ENCODE results near the gene TRIP12. TPM values are rescaled to one million over a fixed set of nuclear protein-coding genes. Genes with fewer than 3 reads are reported as not detected.
"Not testable (repeated sequence)": the region's sequence is repeated elsewhere in the genome, so short reads cannot be mapped to it uniquely, and the experiment has no call there.

The TRIP12 gene
- total RNA-seq, 1 donor from 2014 or later = 222 TPM

DNA sequence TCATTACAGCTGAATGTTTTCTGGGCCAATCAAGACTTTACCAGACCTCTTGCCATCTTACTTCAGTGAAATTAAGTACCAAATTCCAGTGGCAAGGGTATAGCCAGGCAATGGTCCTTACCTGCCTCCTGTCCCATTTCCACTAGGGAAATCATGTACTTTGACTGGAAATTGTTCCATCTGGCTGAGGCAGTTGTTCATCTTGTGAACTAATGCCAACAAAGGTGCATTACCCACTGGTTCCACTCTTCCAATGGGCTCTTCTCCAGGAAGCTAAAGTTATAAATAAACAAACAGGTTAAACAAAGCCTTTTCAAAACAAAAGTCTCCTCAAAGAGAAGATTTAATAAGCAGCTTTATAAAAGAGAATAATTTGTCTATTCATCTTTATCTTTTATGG lies 126.8 kb downstream of the TRIP12 start:
- intact Hi-C loops (cut with DNase I) = no loop called here
- no peak for DNase-seq (ENCODE audit: low spot score)

DNA sequence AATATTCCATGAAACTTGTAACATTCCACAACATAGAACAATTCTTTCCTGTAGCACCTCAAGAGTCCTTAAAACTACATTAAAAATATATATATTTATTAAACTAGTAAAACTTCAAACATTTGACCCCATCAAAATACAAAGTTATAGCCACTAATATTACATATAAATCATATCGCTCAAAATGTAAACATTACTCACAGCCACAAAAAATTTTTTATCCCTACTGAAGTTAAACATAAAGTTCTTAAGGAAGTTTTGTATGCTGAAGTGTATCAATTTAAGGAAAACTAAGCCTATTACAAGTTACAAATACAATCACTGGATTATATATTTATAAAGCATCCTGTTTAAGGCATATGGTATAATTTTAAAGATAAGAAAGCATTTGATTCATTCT lies 127.2 kb downstream of the TRIP12 start:
- intact Hi-C loops (cut with DNase I) = no loop called here
- DNase-seq (ENCODE audit: low spot score) = no peak

DNA sequence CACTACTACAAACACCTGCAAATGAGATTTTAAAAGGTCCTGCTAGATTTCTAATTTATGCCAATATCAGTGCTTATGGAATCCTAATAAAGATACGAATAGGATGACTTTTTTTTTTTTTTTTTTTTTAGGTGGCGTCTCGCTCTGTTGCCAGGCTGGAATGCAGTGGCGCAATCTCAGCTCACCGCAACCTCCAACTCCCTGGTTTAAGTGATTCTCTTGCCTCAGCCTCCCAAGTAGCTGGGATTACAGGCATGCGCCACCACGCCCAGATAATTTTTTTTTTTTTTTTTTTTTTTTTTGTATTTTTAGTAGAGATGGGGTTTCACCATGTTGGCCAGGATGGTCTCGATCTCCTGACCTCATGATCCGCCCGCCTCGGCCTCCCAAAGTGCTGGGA lies 135.5 kb downstream of the TRIP12 start:
- intact Hi-C loops (cut with DNase I) = not testable (repeated sequence)

DNA sequence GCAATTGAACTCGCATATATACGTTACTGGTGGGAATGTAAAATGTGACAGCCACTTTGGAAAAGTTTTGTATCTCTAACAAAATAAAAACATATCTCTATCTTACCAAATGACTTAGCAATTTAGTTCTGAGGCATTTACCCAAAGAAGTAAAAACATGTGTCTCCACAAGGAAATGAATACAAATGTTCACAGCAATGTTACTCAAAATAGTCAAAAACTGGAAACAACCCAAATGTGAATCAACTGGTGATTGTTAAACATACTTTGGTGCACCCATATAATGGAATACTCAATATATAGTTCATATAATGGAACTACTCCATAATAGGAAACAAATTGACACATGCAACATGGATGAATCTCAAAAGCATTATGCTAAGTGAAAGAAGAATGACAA lies 137.0 kb downstream of the TRIP12 start:
- intact Hi-C loops (cut with DNase I) = no loop called here
- no peak for DNase-seq (ENCODE audit: low spot score)

More for the DNA sequence above, 135.5 kb downstream of the TRIP12 start:
- DNase-seq (ENCODE audit: low spot score) = not testable (repeated sequence)

DNA sequence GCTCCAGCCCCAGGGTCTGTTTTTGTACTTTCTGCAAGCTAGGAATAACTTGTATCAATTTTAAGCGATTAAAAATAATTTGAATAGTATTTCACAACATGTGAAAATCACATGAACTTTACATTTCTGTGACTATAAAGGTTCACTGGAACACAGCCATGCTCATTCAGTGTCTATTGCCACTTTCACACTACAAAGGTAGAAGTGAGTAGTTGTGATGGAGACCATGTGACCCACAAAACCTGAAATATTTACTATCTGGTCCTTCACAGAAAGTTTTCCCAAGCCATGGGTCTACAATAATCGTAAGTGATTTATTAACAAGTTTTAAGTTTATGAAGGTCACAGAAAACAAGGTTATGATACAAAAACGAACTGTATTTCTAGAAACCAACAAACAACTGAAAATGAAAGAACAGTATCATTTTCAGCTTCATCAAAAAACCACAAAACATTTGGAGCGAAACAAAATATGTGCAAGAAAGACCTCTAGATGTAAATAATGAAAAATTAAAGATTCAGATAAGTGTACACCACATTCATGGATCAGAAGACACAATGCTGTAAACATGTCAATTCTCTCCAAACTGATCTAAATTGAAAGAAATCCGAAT lies 138.6 kb downstream of the TRIP12 start:
- intact Hi-C loops (cut with DNase I) = no loop called here
- DNase-seq (ENCODE audit: low spot score) = no peak

DNA sequence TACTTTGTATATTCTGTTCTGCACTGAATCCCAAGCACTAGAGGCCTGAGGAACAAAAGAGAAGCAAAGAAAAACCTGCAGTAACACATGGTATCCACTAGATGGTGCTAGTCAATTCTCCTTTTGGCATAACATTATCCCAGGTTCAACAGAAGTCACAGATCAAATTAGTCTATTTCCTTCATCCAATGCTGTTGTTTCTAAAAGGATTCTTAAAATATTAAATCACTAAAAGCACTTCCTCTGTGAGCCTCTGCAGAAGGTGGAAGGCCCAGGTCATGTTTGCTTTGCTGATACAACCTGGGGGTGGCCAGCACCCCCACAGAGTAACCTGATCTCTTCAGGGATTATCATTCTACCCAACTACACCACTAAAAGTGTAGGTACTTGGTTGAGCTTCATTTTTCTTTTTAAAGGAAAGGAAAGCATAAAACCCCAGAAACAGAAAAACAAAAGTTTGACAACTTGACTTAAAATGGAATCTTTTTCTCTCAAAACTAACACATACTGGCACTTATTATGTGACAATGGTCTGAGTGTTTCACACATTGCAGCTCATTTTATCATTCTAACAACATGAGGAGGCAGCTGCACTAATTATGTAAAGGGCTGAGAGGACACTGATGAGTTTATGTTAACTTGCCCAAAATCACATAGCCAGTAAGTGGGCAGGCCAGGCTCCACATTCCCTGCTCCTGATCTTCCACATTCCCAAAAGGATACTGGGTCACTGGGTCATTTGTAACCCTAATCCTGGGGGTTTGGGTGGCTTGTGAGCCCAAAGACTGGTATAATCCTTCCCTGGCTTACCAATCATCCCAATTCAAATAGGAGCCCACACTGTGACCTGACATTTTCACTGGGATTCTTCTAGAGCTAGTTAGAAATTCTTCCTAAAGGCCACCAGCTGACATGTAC lies 140.7 kb downstream of the TRIP12 start:
- DNase-seq (ENCODE audit: low spot score) = no peak
- intact Hi-C loops (cut with DNase I) = no loop called here

DNA sequence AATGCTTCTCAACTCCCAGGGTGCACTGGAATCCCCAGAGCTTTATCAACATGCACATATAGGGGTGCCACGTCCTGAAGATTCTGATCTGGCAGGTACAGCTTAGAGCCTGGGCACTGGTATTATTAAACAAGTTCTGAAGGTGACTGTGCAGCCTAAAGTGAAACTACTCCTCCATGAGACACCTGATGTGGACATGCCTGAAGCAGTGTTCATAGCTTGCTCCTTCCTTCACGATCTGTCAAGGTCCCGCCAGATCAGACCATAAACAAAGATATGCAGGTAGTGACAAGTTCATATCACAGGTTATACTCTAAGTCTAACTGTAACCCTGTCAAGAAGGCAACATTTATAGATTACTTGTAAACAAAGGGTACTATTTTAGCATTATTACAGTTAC lies 142.2 kb downstream of the TRIP12 start:
- no peak for DNase-seq (ENCODE audit: low spot score)
- intact Hi-C loops (cut with DNase I) = no loop called here

DNA sequence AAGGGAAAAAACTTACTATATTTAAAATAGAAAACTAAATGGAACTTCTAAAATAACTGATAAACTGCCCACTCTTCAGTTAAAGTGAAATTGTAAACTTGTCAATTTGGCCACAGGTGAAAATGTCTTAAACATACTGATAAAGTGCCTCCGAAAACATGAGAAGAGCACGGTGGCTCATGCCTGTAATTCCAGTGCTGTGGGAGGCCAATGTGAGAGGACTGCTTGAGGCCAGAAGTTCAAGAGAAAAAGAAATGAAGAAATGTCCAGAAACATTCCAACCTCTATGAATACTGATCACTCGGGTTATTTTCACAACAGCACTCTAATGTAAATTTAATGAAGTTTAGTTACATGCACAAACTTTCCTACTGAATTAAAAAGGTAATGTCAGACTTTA lies 144.1 kb downstream of the TRIP12 start:
- intact Hi-C loops (cut with DNase I) = no loop called here

DNA sequence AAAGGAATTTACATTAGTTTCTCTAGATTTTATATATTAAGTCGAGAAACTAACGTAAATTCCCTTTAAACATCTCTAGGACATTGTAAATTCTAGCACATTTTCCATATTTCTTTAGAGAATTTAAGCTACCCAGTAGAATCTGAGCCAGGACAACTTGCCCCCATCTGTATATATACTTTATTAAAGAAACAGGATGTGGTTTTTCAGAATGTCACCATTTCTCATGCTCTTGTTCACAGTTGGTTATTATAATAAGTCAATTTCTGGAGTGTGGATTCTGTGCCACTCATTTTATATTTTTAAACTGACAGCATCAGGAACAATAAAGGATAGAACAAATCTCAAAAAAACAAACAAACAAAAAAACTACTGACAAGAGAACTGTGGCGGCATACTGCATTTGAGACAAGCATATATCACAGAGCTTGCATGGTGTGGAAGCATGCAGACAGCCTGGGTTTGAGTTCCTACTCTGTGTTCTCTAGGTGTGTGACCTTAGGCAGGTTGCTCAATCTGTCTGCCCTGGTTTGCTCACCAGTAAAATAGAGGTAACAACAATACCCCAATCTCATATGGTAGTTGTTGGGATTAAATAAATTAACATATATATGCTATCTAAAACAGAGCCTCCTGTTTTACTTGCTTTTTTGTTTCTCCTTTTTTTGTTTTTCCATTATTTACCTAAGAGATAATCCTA lies 146.0 kb downstream of the TRIP12 start:
- intact Hi-C loops (cut with DNase I) = no loop called here
- no peak for DNase-seq (ENCODE audit: low spot score)

More for the DNA sequence above, 144.1 kb downstream of the TRIP12 start:
- DNase-seq (ENCODE audit: low spot score) = no peak

DNA sequence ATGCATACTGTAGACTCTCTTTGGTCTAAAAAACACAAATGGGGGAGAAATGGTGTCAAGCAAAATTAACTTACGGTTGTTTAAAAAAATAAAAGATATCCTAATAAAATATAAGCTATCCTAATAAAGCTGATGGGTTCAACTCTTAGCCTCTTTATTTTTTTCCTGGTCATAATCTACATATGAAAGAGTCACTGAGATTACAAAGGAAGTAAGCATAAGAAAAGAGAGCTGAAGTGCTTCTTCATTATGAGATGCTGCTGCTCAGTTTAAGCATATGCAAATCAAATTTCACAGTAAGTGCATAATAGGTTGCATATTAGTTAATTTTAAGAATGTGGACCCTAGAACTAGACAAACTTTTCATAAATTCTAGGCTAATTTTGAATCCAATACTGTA lies 147.6 kb downstream of the TRIP12 start:
- intact Hi-C loops (cut with DNase I) = no loop called here
- DNase-seq (ENCODE audit: low spot score) = no peak

DNA sequence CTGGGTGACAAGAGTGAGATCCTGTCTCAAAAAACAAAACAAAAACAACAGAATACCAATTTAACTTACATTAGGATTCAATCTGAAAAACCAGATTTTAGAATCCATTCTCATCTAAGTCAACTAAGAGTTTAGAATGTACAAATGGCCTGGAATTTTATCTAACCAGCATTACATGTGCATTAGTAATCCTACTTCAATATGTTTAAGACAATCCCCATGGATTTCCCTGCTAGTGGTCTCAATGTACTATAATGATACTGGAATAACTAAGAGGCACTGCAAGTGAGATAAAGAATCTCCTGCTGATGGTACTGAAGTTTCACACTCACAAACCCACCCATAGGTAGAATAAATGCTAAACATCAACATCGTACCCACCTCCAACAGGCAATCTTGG lies 153.6 kb downstream of the TRIP12 start:
- no peak for DNase-seq (ENCODE audit: low spot score)
- intact Hi-C loops (cut with DNase I) = no loop called here

DNA sequence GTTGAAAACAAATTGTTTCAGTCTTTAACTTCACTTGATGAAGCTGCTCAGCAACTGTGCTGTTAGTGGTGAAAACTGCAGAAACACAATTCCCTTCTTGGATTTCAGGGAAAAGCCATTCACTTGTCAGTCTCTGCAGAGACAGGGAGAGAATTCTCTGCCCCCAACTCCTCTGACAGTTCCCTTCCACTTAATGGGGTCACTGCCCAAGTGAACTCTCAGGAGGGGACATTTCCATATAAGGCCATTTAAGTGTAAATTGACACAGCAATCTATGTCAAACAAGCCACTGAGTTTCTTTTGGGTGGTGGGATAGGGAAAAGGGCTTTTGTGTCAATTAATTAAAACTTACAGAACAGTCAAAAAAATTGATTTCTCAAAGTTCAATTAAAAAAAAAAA lies 156.1 kb downstream of the TRIP12 start:
- intact Hi-C loops (cut with DNase I) = no loop called here
- DNase-seq (ENCODE audit: low spot score) = no peak

DNA sequence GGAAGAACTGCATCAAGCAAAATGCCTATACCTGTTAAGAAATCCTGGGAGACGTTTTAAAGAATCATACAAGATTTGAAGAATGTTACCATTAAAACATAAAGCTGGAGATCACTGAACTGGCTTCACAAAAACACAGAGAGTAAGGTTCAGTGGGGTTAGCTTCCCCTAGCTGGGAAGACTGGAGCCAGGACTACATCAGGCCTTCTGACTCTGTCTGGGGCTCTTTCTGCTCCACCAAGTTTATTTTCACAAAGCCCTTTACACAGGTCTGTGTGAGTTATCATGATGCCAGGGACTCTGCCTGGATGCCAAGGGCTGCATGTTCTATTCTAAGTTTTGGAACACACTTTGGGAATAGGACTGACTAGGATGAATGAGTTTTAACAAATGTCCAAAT lies 160.1 kb downstream of the TRIP12 start:
- intact Hi-C loops (cut with DNase I) = no loop called here
- DNase-seq (ENCODE audit: low spot score) = no peak

DNA sequence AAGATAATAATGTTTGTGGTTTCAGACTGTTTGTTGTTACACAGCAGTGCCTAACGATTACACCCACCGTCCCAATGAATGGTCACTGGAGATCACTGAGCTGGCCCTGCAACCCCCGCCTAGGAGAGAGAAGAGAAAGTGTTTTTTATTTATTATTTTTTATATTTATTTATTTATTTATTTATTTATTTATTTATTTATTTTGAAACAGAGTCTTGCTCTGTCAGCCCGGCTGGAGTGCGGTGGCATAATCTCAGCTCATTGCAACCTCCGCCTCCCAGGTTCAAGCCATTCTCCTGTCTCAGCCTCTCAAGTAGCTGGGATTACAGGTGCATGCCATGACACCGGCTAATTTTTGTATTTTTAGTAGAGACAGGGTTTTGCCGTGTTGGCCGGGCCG lies 164.3 kb downstream of the TRIP12 start:
- intact Hi-C loops (cut with DNase I); DNase-seq (ENCODE audit: low spot score): not testable (repeated sequence)

DNA sequence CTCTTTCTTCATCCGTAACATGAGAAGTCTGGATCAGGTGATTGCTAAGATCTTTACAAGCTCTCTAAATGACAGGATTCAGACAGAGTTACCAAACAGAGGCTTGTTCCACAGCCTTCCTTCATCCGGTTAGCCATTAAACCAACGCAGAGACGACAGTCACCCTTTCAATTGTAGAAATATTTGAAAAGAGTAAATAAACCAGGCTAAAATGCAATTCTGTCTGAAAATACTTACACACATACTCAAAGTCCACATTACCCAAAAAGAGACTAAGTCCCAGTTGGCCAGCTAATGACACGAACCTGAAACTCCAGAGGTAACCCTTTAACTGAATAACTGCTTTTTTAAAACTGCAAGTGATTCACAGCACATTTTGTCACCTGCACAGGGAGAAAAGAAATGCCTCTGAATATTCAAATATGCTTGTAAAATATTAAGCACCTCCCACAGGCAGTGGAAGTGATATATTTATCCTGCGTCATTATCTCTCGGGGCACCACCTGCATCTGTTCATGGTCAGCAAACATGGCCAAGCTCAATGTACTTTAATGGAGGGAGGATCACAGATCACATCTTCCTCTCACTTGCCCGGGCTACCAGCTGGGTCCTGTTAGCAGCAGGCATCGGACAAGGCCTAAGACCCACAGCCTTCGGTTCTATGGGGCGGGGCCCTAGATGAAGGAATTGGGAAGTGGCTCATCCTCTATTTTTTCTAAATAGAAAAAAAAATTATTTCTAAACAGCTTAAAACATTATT lies 168.7 kb downstream of the TRIP12 start:
- intact Hi-C loops (cut with DNase I) = no loop called here
- no peak for DNase-seq (ENCODE audit: low spot score)

DNA sequence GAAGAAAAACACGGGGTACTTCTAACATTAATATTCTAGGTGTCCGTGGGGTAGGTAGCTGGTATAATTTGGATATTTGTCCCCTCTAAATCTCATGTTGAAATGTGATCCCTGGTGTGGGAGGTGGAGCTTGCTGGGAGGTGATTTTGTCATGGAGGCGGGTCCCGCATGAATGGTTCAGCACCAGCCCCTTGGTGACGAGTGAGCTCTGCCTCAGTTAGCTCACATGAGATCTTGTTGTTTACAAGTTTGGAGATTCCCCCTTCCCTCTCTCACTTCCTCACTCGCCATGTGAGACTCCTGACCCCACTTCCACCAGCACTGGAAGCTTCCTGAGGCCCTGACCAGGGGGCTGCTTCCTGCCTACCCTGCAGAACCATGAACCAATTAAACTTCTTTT lies 172.0 kb downstream of the TRIP12 start:
- no peak for DNase-seq (ENCODE audit: low spot score)
- intact Hi-C loops (cut with DNase I) = no loop called here

DNA sequence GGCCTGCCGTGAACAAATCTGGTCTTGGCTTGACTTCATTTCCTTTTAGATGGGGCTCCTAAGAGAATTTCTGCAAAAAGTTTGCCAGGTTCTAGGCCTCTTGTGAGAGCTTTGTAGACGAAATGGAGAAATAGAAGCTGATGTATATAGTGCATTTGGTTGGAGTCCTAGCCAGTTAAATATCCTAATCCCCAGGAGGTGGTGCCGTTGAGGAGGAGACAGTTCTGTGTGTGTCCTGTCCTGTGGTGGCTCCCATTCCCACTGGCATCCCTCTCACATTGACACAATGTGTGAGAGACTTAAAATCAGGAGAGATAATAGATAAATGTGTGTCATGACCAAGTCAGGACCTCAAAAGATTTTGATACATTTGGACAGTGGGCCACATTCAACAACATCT lies 172.9 kb downstream of the TRIP12 start:
- intact Hi-C loops (cut with DNase I) = no loop called here
- no peak for DNase-seq (ENCODE audit: low spot score)

DNA sequence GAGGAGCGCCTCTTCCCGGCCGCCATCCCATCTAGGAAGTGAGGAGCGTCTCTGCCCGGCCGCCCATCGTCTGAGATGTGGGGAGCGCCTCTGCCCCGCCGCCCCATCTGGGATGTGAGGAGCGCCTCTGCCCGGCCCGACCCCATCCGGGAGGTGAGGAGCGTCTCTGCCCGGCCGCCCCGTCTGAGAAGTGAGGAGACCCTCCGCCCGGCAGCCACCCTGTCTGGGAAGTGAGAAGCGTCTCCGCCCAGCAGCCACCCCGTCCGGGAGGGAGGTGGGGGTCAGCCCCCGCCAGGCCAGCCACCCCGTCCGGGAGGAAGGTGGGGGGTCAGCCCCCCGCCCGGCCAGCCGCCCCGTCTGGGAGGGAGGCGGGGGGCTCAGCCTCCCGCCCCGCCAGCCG lies 179.1 kb downstream of the TRIP12 start:
- DNase-seq (ENCODE audit: low spot score); intact Hi-C loops (cut with DNase I): not testable (repeated sequence)

DNA sequence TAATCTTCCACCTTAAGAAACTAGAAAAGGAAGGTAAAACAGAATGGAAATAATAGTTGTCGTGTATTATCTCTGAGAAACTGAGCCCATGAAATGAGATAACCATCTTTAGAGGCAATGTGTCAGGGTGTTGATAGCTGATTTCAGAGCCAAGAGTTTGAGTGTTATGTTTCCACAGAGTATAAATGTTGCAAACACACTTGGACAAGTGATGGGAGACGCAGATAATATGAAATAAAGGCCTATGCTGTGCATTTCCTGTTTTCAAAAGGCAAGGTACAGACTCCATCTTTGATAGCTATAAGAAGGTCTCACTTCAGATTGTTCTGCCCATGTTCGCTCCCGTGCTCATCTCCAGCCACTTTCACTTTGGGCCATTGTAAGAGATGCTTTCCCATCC lies 181.5 kb downstream of the TRIP12 start:
- DNase-seq (ENCODE audit: low spot score) = no peak
- intact Hi-C loops (cut with DNase I) = no loop called here
